ENCODE measurements around the gene ANKRD28. TPM values are rescaled to one million over a fixed set of nuclear protein-coding genes. Genes with fewer than 3 reads are reported as not detected.
A peak's percentile ranks its signal among the peaks of the same experiment; 100 is the strongest.

ANKRD28 gene
- total and polyA plus RNA-seq, 9 of the 15 experiments (the other 6 are each of a cell fraction or from before 2014, with no cell fraction given), result 11.7 to 66.0 (median 36.7) TPM

DNA sequence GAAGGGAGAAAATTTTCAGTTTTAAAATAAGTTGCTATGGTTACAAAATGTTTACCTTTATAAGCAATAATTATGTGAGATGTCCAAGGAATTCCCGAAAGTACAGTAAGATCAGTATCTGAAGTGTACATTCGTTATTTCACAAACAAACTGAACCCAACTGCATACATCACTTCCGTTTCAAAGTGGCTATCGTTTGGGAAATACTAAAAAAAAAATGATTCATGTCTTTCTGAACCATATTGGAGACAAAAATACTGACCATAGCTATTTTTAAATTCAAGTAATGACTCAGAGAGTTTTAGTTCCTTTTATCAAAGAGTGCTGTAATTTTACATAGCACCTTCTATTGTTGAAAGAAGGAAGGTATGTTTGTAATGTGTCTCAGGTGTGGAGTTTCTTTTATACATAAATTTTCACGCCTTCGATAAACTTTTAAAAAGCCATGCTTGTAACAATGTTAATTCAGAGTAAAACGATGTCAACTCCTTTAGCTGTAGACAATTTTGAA lies 8.0 kb upstream of the ANKRD28 start (continued):
- TF ChIP-seq ZNF592 (IDR thresholded peaks at IDR 0.05) (0 out of 2 replicates have a peak, but pooled peaks have one; percentile 48), RFX1 (IDR thresholded peaks at IDR 0.05) (peak; percentile 89), COPS2 (conservative IDR thresholded peaks at IDR 0.05) (no peak), HNRNPLL (IDR thresholded peaks at IDR 0.05; ENCODE audit: low read depth, low read length, poor library complexity, severe bottlenecking) (no peak), STAT5A (IDR thresholded peaks at IDR 0.05; ENCODE audit: borderline replicate concordance, low read length) (no peak), CBX1 (IDR thresholded peaks at IDR 0.05; ENCODE audit: low read depth) (no peak), ZNF24 (IDR thresholded peaks at IDR 0.05) (no peak), NFE2 (IDR thresholded peaks at IDR 0.05; ENCODE audit: low read depth) (0 out of 2 replicates have a peak, but pooled peaks have one; percentile 41), FOXM1 (IDR thresholded peaks at IDR 0.05; ENCODE audit: low read depth) (peak; percentile 80), FOXM1 (CRISPR knock-in tag; IDR thresholded peaks at IDR 0.05; ENCODE audit: low read depth) (no peak), ZC3H4 (CRISPR knock-in tag; IDR thresholded peaks at IDR 0.05; ENCODE audit: borderline replicate concordance) (no peak), ZBTB8A (IDR thresholded peaks at IDR 0.05; ENCODE audit: partially characterized antibody) (no peak), TEAD4 (IDR thresholded peaks at IDR 0.05; ENCODE audit: low read length) (peak; percentile 59; the same call in 1 of the 2 replicates), TEAD4 (CRISPR knock-in tag; IDR thresholded peaks at IDR 0.05; ENCODE audit: borderline replicate concordance) (no peak), MCM3 (IDR thresholded peaks at IDR 0.05) (no peak), ARID1B (IDR thresholded peaks at IDR 0.05) (peak; percentile 32), ZNF584 (CRISPR knock-in tag; IDR thresholded peaks at IDR 0.05; ENCODE audit: low read depth) (peak; percentile 99), BRCA1 (IDR thresholded peaks at IDR 0.05) (no peak), BRCA1 (CRISPR knock-in tag; IDR thresholded peaks at IDR 0.05) (no peak), MCM2 (IDR thresholded peaks at IDR 0.05; ENCODE audit: low read depth) (no peak), CEBPG (CRISPR knock-in tag; IDR thresholded peaks at IDR 0.05) (no peak), CEBPG (tag; conservative IDR thresholded peaks at IDR 0.05 in 1 of 2, IDR thresholded peaks at IDR 0.05 in 1 of 2) (peak; percentile 45 to 71; a peak in 3 of 4 replicates), ZNF589 (CRISPR knock-in tag; IDR thresholded peaks at IDR 0.05; ENCODE audit: low read depth) (no peak), FOSL1 (tag; conservative IDR thresholded peaks at IDR 0.05) (peak; percentile 78), ZNF217 (CRISPR knock-in tag; IDR thresholded peaks at IDR 0.05) (no peak), PRMT5 (CRISPR knock-in tag; IDR thresholded peaks at IDR 0.05) (no peak), CREM (IDR thresholded peaks at IDR 0.05; ENCODE audit: low read depth) (peak; percentile 74), JUN (IDR thresholded peaks at IDR 0.05; ENCODE audit: borderline replicate concordance, low read depth, low read length) (0 out of 2 replicates have a peak, but pooled peaks have one; percentile 37), JUN (CRISPR knock-in tag; IDR thresholded peaks at IDR 0.05; ENCODE audit: borderline replicate concordance) (no peak), HDAC3 (IDR thresholded peaks at IDR 0.05; ENCODE audit: borderline replicate concordance, partially characterized antibody) (peak; percentile 50)

Data from K562 (cell line).